Caco-2 (cell line): Measurements from ENCODE around the gene SNAI3. TPM values are rescaled to one million over a fixed set of nuclear protein-coding genes. Genes with fewer than 3 reads are reported as not detected.

Source experiments
- BruUV-seq: library from RNA; stranded (reverse); fragments of 400-500 nt; replicated peaks from 2 replicates; lab custom pipeline; 2021; lab: Mats Ljungman, UMichigan
- CTCF ChIA-PET: fragments of 300-600 bp; sonication (Branson Sonifier 250); formaldehyde crosslinking; loops from one replicate; lab custom pipeline; 2022; ENCODE audit warnings: antibody characterized with exemption; lab: Charles Lee
- POLR2A ChIA-PET: fragments of 300-600 bp; sonication (Branson Sonifier 250); formaldehyde crosslinking; loops from one replicate; lab custom pipeline; 2022; ENCODE audit warnings: antibody characterized with exemption; lab: Charles Lee
- DNase-seq, 2 experiments: peaks; one replicate each; pipeline versions ENCODE4 v3.0.0 to v3.0.0-alpha.2; 2020 to 2022
- H3K27me3 ChIP-seq: replicated peaks from 2 replicates; pipeline ENCODE4 v1.6.0; 2011; ENCODE audit warnings: low read length; ENCODE audit not compliant: control insufficient read depth, insufficient read depth
- H3K36me3 ChIP-seq: 2 replicates; pipeline ENCODE4 v1.5.1; 2011; ENCODE audit warnings: low read length; ENCODE audit not compliant: control insufficient read depth, insufficient read depth
- H3K4me1 ChIP-seq: fragments of 250-450 bp; sonication (Bioruptor Pico); 2 replicates; pipeline ENCODE4 v1.5.1; 2020; ENCODE audit warnings: mild to moderate bottlenecking
- H3K4me3 ChIP-seq: 2 replicates; pipeline ENCODE4 v1.5.1; 2011; ENCODE audit warnings: low read depth, mild to moderate bottlenecking, control low read depth, low read length
- H3K9me3 ChIP-seq: fragments of 250-450 bp; sonication (Bioruptor Pico); 2 replicates; pipeline ENCODE4 v1.5.1; 2020; ENCODE audit warnings: mild to moderate bottlenecking, moderate library complexity
- H3K27ac Mint-ChIP-seq: one replicate; pipeline ENCODE4 v1.8.0; 2022; ENCODE audit warnings: mixed read lengths; ENCODE audit not compliant: unreplicated experiment
- H3K27me3 Mint-ChIP-seq: one replicate; pipeline ENCODE4 v1.8.0; 2022; ENCODE audit warnings: mixed read lengths; ENCODE audit not compliant: insufficient read depth, unreplicated experiment
- H3K36me3 Mint-ChIP-seq: one replicate; pipeline ENCODE4 v1.8.0; 2022; ENCODE audit warnings: mild to moderate bottlenecking, mixed read lengths; ENCODE audit not compliant: insufficient read depth, unreplicated experiment
- H3K4me1 Mint-ChIP-seq: one replicate; pipeline ENCODE4 v1.8.0; 2022; ENCODE audit warnings: low read depth, mixed read lengths; ENCODE audit not compliant: unreplicated experiment
- H3K4me3 Mint-ChIP-seq: one replicate; pipeline ENCODE4 v1.8.0; 2022; ENCODE audit warnings: mild to moderate bottlenecking, moderate library complexity, mixed read lengths; ENCODE audit not compliant: unreplicated experiment
- H3K9me3 Mint-ChIP-seq: one replicate; pipeline ENCODE4 v1.8.0; 2022; ENCODE audit warnings: mixed read lengths; ENCODE audit not compliant: unreplicated experiment
- intact Hi-C: fragments of 100-400 bp; cut with micrococcal nuclease; formaldehyde crosslinking; loops from one replicate; pipeline ENCODE4 v1.10.0; 2022; ENCODE audit not compliant: unreplicated experiment
- total RNA-seq: library from RNA; stranded (reverse); gene quantifications from 2 replicates; pipeline ENCODE4 v1.2.3, GENCODE V29; 2022
- TF ChIP-seq, protein P1 (sequence below), 2 experiments: fragments of 200-600 bp in 1 of 2; IDR thresholded peaks; 1 replicate in 1 of 2; 2 replicates in 1 of 2; pipeline versions ENCODE4 v1.5.1 to v1.8.0; 2011 to 2022; ENCODE audit warnings: antibody characterized with exemption in 1 of 2, control low read depth in 1 of 2, inconsistent platforms in 1 of 2, low read depth in 1 of 2, low read length in 1 of 2, mild to moderate bottlenecking in 1 of 2, moderate library complexity in 1 of 2; ENCODE audit not compliant: insufficient read depth in 1 of 2, severe bottlenecking in 1 of 2, unreplicated experiment in 1 of 2

SNAI3 gene
- total RNA-seq, 1 experiment from 2014 or later: 3.5 TPM

DNA sequence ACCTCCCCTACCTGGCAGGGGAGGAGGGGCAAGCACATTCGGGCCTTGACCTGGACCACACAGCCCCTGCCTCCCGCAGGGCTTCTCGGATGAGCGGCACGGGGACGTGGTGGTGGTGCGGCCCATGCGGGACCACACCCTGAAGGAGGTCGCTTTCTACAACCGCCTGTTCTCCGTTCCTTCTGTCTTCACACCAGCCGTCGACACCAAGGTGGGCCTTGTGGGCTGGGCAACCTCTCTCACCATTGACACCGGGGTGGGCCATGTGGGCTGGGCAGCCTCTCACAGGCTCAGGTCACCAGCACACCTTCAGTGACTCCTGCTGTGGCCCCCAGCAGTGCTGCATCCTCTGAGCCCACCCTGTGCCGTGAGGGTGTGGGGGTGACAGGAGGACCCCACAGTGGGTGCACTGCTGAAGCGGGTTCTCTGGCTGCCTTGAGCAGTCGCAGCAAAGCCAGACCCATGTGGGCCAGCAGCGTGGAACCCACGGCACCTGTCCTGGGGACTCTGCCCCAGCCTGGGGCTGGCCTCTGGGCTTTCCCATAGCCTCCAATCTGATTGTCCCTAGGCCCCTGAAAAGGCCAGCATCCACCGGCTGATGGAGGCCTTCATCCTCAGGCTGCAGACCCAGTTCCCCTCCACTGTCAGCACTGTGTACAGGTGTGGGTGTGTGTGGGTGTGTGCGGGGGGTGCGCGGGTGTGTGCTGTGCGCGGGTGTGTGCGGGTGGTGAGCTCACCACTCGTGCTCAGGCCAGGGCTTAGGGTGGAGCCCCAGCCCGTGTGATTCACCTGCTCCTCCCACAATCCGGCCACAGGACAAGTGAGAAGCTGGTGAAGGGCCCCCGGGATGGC is 27.5 kb upstream of the SNAI3 start:
- Histone ChIP-seq H3K9me3 (no peaks in the 10 kb centered on the region), H3K36me3 (peaks cover 2% of the 10 kb centered on the region; the same call in 1 of the 2 replicates), H3K27me3 (no peaks in the 10 kb centered on the region), H3K4me1 (no peaks in the 10 kb centered on the region), H3K4me3 (no peak overlapping the region)
- no peaks in the 10 kb centered on the region for H3K4me1 Mint-ChIP-seq
- no peak overlapping the region for H3K4me3 Mint-ChIP-seq
- H3K27me3 Mint-ChIP-seq: no peaks in the 10 kb centered on the region
- DNase-seq: no peak
- intact Hi-C loops: no loop called here
- H3K27ac Mint-ChIP-seq: no peak overlapping the region
- CTCF ChIA-PET: no interaction called here
- peaks cover 71% of the 10 kb centered on the region for H3K36me3 Mint-ChIP-seq
- H3K9me3 Mint-ChIP-seq: no peaks in the 10 kb centered on the region
- no TSS peak for BruUV-seq
- POLR2A ChIA-PET: no interaction called here
- TF ChIP-seq, protein P1, sequence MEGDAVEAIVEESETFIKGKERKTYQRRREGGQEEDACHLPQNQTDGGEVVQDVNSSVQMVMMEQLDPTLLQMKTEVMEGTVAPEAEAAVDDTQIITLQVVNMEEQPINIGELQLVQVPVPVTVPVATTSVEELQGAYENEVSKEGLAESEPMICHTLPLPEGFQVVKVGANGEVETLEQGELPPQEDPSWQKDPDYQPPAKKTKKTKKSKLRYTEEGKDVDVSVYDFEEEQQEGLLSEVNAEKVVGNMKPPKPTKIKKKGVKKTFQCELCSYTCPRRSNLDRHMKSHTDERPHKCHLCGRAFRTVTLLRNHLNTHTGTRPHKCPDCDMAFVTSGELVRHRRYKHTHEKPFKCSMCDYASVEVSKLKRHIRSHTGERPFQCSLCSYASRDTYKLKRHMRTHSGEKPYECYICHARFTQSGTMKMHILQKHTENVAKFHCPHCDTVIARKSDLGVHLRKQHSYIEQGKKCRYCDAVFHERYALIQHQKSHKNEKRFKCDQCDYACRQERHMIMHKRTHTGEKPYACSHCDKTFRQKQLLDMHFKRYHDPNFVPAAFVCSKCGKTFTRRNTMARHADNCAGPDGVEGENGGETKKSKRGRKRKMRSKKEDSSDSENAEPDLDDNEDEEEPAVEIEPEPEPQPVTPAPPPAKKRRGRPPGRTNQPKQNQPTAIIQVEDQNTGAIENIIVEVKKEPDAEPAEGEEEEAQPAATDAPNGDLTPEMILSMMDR (IDR thresholded peaks at IDR 0.05; ENCODE audit: insufficient read depth in 1 of 2, low read depth in 1 of 2, low read length in 1 of 2, severe bottlenecking in 1 of 2, unreplicated experiment in 1 of 2): no peak

DNA sequence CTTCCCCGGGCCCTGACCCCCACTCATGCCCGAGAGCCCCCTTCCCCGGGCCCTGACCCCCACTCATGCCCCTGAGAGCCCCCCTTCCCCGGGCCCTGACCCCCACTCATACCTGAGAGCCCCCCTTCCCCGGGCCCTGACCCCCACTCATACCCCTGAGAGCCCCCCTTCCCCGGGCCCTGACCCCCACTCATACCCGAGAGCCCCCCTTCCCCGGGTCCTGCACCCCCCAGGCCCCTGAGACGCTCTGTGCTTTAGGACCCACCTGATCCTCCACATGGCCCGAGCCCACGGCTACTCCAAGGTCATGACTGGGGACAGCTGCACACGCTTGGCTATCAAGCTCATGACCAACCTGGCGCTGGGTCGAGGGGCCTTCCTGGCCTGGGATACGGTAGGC is 26.7 kb upstream of the SNAI3 start:
- no peaks in the 10 kb centered on the region for H3K27me3 Mint-ChIP-seq
- no peak overlapping the region for H3K27ac Mint-ChIP-seq
- intact Hi-C loops: no loop called here
- POLR2A ChIA-PET: no interaction called here
- CTCF ChIA-PET: no interaction called here
- H3K4me1 Mint-ChIP-seq: no peaks in the 10 kb centered on the region
- no peak overlapping the region for H3K4me3 ChIP-seq
- no peaks in the 10 kb centered on the region for H3K9me3 Mint-ChIP-seq
- no peak overlapping the region for H3K4me3 Mint-ChIP-seq
- BruUV-seq: no TSS peak
- no peaks in the 10 kb centered on the region for H3K4me1 ChIP-seq
- peaks cover 63% of the 10 kb centered on the region for H3K36me3 Mint-ChIP-seq
- H3K27me3 ChIP-seq: no peaks in the 10 kb centered on the region
- no peaks in the 10 kb centered on the region for H3K9me3 ChIP-seq
- TF ChIP-seq, protein P1 (IDR thresholded peaks at IDR 0.05; ENCODE audit: insufficient read depth in 1 of 2, low read depth in 1 of 2, low read length in 1 of 2, severe bottlenecking in 1 of 2, unreplicated experiment in 1 of 2): no peak
- H3K36me3 ChIP-seq: no peaks in the 10 kb centered on the region; the same call in 1 of the 2 replicates
- no peak for DNase-seq

DNA sequence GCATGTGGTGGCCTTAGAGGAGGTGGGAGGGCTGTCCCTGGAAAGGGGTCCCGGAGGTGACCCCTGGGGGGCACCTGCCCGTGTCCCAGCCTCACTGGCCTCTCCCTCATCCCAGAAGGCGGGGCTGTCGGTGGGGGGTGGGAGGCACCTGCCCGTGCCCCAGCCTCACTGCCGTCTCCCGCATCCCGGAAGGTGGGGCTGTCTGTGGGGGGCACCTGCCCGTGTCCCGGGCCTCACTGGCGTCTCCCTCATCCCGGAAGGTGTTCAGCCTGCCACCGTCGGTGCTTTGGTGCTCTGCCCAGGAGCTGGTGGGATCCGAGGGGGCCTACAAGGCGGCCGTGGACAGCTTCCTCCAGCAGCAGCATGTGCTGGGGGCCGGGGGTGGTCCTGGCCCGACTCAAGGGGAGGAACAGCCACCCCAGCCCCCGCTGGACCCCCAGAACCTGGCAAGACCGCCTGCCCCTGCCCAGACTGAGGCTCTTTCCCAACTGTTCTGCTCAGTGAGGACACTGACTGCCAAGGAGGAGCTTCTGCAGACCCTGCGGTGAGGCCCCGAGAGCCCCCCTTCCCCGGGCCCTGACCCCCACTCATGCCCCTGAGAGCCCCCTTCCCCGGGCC is 26.2 kb upstream of the SNAI3 start:
- intact Hi-C loops: no loop called here
- Histone ChIP-seq H3K36me3 (no peaks in the 10 kb centered on the region; the same call in 1 of the 2 replicates), H3K4me1 (no peaks in the 10 kb centered on the region), H3K9me3 (no peaks in the 10 kb centered on the region), H3K27me3 (no peaks in the 10 kb centered on the region), H3K4me3 (no peak overlapping the region)
- no peaks in the 10 kb centered on the region for H3K9me3 Mint-ChIP-seq
- no peak for DNase-seq
- no peaks in the 10 kb centered on the region for H3K27me3 Mint-ChIP-seq
- H3K4me3 Mint-ChIP-seq: no peak overlapping the region
- TF ChIP-seq, protein P1 (IDR thresholded peaks at IDR 0.05; ENCODE audit: insufficient read depth in 1 of 2, low read depth in 1 of 2, low read length in 1 of 2, severe bottlenecking in 1 of 2, unreplicated experiment in 1 of 2): no peak
- ChIA-PET CTCF (no interaction called here), POLR2A (no interaction called here)
- BruUV-seq: no TSS peak
- H3K4me1 Mint-ChIP-seq: peaks cover 2% of the 10 kb centered on the region
- no peak overlapping the region for H3K27ac Mint-ChIP-seq
- H3K36me3 Mint-ChIP-seq: peaks cover 62% of the 10 kb centered on the region
